H9 (cell line): Measurements from ENCODE around the gene BTN1A1. TPM values are rescaled to one million over a fixed set of nuclear protein-coding genes. Genes with fewer than 3 reads are reported as not detected.
A peak's percentile ranks its signal among the peaks of the same experiment; 100 is the strongest.

ENCODE experiments used
- DNase-seq: peaks from one replicate; pipeline ENCODE4 v3.0.0-alpha.2; 2017
- H2AFZ ChIP-seq: one replicate; pipeline ENCODE4 v1.6.1; 2013; ENCODE audit warnings: mild to moderate bottlenecking, low read length, control low read depth, moderate library complexity
- H2AK5ac ChIP-seq: 2 replicates; pipeline ENCODE4 v1.6.1; 2013; ENCODE audit warnings: low read length, control low read depth, mixed read lengths; ENCODE audit not compliant: insufficient read length
- H2BK120ac ChIP-seq: one replicate; pipeline ENCODE4 v1.6.1; 2013; ENCODE audit warnings: low read depth, mild to moderate bottlenecking, low read length, control low read depth, inconsistent platforms; ENCODE audit not compliant: poor library complexity, severe bottlenecking
- H2BK12ac ChIP-seq: 2 replicates; pipeline ENCODE4 v1.6.1; 2013; ENCODE audit warnings: low read length, control low read depth, mixed read lengths, low read depth; ENCODE audit not compliant: insufficient read length
- H2BK15ac ChIP-seq: 2 replicates; pipeline ENCODE4 v1.6.1; 2013; ENCODE audit warnings: low read depth, low read length, control low read depth
- H2BK20ac ChIP-seq: one replicate; pipeline ENCODE4 v1.6.1; 2013; ENCODE audit warnings: low read depth, mild to moderate bottlenecking, low read length, control low read depth, inconsistent platforms; ENCODE audit not compliant: poor library complexity, severe bottlenecking
- H2BK5ac ChIP-seq: 2 replicates; pipeline ENCODE4 v1.6.1; 2013; ENCODE audit warnings: low read length, control low read depth, mixed read lengths; ENCODE audit not compliant: insufficient read length
- H3K14ac ChIP-seq: 2 replicates; pipeline ENCODE4 v1.6.1; 2013; ENCODE audit warnings: low read length, control low read depth; ENCODE audit not compliant: insufficient read depth
- H3K18ac ChIP-seq: 2 replicates; pipeline ENCODE4 v1.6.1; 2013; ENCODE audit warnings: low read depth, mild to moderate bottlenecking, mixed read lengths, low read length, control low read depth; ENCODE audit not compliant: insufficient read length
- H3K23ac ChIP-seq: 2 replicates; pipeline ENCODE4 v1.6.1; 2013; ENCODE audit warnings: low read length, control low read depth, mixed read lengths, low read depth; ENCODE audit not compliant: insufficient read length
- H3K23me2 ChIP-seq: 2 replicates; pipeline ENCODE4 v1.6.1; 2013; ENCODE audit warnings: low read depth, mild to moderate bottlenecking, mixed read lengths, low read length, control low read depth; ENCODE audit not compliant: insufficient read length, poor library complexity, severe bottlenecking
- H3K27ac ChIP-seq: 2 replicates; pipeline ENCODE4 v1.5.1; 2013; ENCODE audit warnings: low read length, control low read depth, mixed read lengths, low read depth; ENCODE audit not compliant: insufficient read length
- H3K27me3 ChIP-seq: 2 replicates; pipeline ENCODE4 v1.6.1; 2013; ENCODE audit warnings: low read length, control low read depth, inconsistent platforms; ENCODE audit not compliant: insufficient read depth
- H3K4ac ChIP-seq: 2 replicates; pipeline ENCODE4 v1.6.1; 2013; ENCODE audit warnings: low read depth, mild to moderate bottlenecking, control low read depth, inconsistent platforms, low read length, moderate library complexity
- H3K4me1 ChIP-seq: 2 replicates; pipeline ENCODE4 v1.6.1; 2013; ENCODE audit warnings: low read length, control low read depth, inconsistent platforms; ENCODE audit not compliant: insufficient read depth
- H3K4me2 ChIP-seq: 2 replicates; pipeline ENCODE4 v1.6.1; 2013; ENCODE audit warnings: low read length, control low read depth, mixed read lengths; ENCODE audit not compliant: insufficient read length, insufficient read depth
- H3K56ac ChIP-seq: 2 replicates; pipeline ENCODE4 v1.6.1; 2013; ENCODE audit warnings: low read depth, mild to moderate bottlenecking, mixed read lengths, low read length, control low read depth; ENCODE audit not compliant: insufficient read length
- H3K79me1 ChIP-seq: 2 replicates; pipeline ENCODE4 v1.6.1; 2013; ENCODE audit warnings: low read depth, mild to moderate bottlenecking, moderate library complexity, low read length, control low read depth, inconsistent platforms; ENCODE audit not compliant: insufficient read depth, poor library complexity, severe bottlenecking
- H3K79me2 ChIP-seq: 2 replicates; pipeline ENCODE4 v1.6.1; 2013; ENCODE audit warnings: low read length, control low read depth, inconsistent platforms; ENCODE audit not compliant: insufficient read depth
- H3K9ac ChIP-seq: 2 replicates; pipeline ENCODE4 v1.6.1; 2013; ENCODE audit warnings: low read length, control low read depth, mixed read lengths; ENCODE audit not compliant: insufficient read length; ENCODE audit errors: extremely low read depth
- H3K9me3 ChIP-seq: one replicate; pipeline ENCODE4 v1.6.1; 2013; ENCODE audit warnings: low read depth, low read length, inconsistent platforms; ENCODE audit not compliant: control insufficient read depth
- H3T11ph ChIP-seq: one replicate; pipeline ENCODE4 v1.6.1; 2013; ENCODE audit warnings: mild to moderate bottlenecking, low read length, control low read depth, inconsistent platforms
- H4K20me1 ChIP-seq: one replicate; pipeline ENCODE4 v1.6.1; 2013; ENCODE audit not compliant: control insufficient read depth, insufficient read length, insufficient read depth
- H4K5ac ChIP-seq: 2 replicates; pipeline ENCODE4 v1.6.1; 2013; ENCODE audit warnings: low read depth, mild to moderate bottlenecking, mixed read lengths, low read length, control low read depth; ENCODE audit not compliant: insufficient read length
- H4K8ac ChIP-seq: replicated peaks from 2 replicates; pipeline ENCODE4 v1.6.1; 2013; ENCODE audit warnings: low read length, control low read depth, mixed read lengths, low read depth; ENCODE audit not compliant: insufficient read length
- H4K91ac ChIP-seq: 2 replicates; pipeline ENCODE4 v1.6.1; 2013; ENCODE audit warnings: low read depth, mild to moderate bottlenecking, moderate library complexity, mixed read lengths, low read length, control low read depth; ENCODE audit not compliant: insufficient read length
- H3K27ac Mint-ChIP-seq, 3 experiments: 2 replicates in 2 of 3; 3 replicates in 1 of 3; pipeline ENCODE4 v1.8.0; 2020 to 2021; ENCODE audit warnings: mixed read lengths in 3 of 3, mild to moderate bottlenecking in 1 of 3, moderate library complexity in 1 of 3
- H3K27me3 Mint-ChIP-seq: 2 replicates; pipeline ENCODE4 v1.8.0; 2021; ENCODE audit warnings: low read depth, mild to moderate bottlenecking, moderate library complexity, mixed read lengths
- H3K36me3 Mint-ChIP-seq, 3 experiments: 2 replicates in 2 of 3; 3 replicates in 1 of 3; pipeline ENCODE4 v1.8.0; 2020 to 2021; ENCODE audit warnings: low read depth in 3 of 3, mixed read lengths in 3 of 3; ENCODE audit not compliant: insufficient read depth in 1 of 3
- H3K4me1 Mint-ChIP-seq, 2 experiments: 2 replicates each; pipeline ENCODE4 v1.8.0; 2020; ENCODE audit warnings: mixed read lengths in 2 of 2
- H3K4me3 Mint-ChIP-seq, 2 experiments: 2 replicates in 1 of 2; 3 replicates in 1 of 2; pipeline ENCODE4 v1.8.0; 2020 to 2021; ENCODE audit warnings: mild to moderate bottlenecking in 2 of 2, mixed read lengths in 2 of 2, moderate library complexity in 1 of 2
- H3K9me3 Mint-ChIP-seq, 2 experiments: 2 replicates in 1 of 2; 3 replicates in 1 of 2; pipeline ENCODE4 v1.8.0; 2020; ENCODE audit warnings: mild to moderate bottlenecking in 2 of 2, mixed read lengths in 2 of 2, moderate library complexity in 1 of 2
- WGBS: extraction: QIAGEN DNeasy Blood & Tissue Kit; methylation state at CpG from one replicate; pipeline ENCODE4 v1.1.7; 2013; ENCODE audit warnings: missing lambda C conversion rate, low lambda C conversion rate, mixed read lengths; ENCODE audit not compliant: insufficient read length; ENCODE audit errors: extremely low coverage; 5-methylcytosine and 5-hydroxymethylcytosine counted together
- total RNA-seq: library from RNA; stranded (reverse); gene quantifications from 2 replicates; pipeline ENCODE4 v1.2.1, GENCODE V29; 2021
- TF ChIP-seq, protein P1 (sequence below): fragments of 200-600 bp; sonication (generic); conservative IDR thresholded peaks from 3 replicates; pipeline ENCODE4 v1.8.0; 2021; ENCODE audit warnings: antibody characterized with exemption, mild to moderate bottlenecking

Gene BTN1A1
- total RNA-seq, 1 experiment from 2014 or later: 0.15 TPM

DNA sequence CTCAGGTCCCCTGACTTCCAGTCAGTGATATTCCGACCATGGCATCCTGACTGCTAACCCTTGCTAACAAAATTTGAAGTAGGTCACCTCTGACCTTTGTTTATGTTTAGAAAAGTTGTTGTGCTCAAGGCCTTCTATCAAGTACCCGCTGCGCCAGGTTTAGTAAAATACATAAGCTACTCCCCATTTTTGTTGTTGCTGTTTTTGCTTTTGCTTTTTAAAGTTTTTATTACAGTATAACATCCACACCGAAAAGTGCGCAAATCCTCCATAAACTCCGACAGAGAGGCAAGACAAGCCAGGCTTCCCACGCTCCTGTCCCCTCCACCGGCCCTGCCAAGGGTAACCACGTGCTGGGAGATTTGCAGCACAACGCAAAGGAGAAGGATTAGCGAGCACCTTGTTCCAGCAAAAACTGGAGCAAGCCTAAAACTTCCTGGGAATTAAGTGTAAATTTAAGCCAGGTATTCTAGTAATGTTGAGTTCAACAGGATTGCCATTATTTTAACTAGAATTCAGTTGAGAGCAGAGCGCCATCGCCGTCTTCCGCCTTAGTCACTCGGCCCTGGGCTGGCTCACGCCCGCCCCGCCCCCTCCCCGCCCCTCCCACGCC lies 20.2 kb downstream of the BTN1A1 start:
- Histone ChIP-seq H3K9ac (peak overlapping the region; percentile 87), H4K5ac (peak overlapping the region; percentile 59), H3K27ac (peak overlapping the region; percentile 85), H3K27me3 (no peaks in the 10 kb centered on the region), H3K4me1 (no peaks in the 10 kb centered on the region), H4K91ac (no peak overlapping the region), H3K18ac (peak overlapping the region; percentile 79), H3K14ac (peak overlapping the region; percentile 83; the same call in 1 of the 2 replicates), H2AK5ac (no peak overlapping the region), H2BK20ac (no peak overlapping the region), H3K23me2 (peaks cover 5% of the 10 kb centered on the region), H2BK120ac (no peak overlapping the region), H4K20me1 (no peaks in the 10 kb centered on the region), H2BK12ac (peak overlapping the region; percentile 36), H2AFZ (no peak overlapping the region), H3K4me2 (peak overlapping the region; percentile 91), H4K8ac (no peak overlapping the region), H3K23ac (no peak overlapping the region), H3K56ac (no peak overlapping the region), H3K9me3 (no peaks in the 10 kb centered on the region), H2BK15ac (no peak overlapping the region), H3K79me2 (no peaks in the 10 kb centered on the region), H2BK5ac (peak overlapping the region; percentile 82), H3K79me1 (no peaks in the 10 kb centered on the region), H3K4ac (no peak overlapping the region), H3T11ph (no peak overlapping the region)
- no peak for DNase-seq
- H3K9me3 Mint-ChIP-seq: no peaks in the 10 kb centered on the region; a peak in 1 of 5 replicates
- H3K4me3 Mint-ChIP-seq: peak overlapping the region; percentile 82 to 85
- TF ChIP-seq, protein P1, sequence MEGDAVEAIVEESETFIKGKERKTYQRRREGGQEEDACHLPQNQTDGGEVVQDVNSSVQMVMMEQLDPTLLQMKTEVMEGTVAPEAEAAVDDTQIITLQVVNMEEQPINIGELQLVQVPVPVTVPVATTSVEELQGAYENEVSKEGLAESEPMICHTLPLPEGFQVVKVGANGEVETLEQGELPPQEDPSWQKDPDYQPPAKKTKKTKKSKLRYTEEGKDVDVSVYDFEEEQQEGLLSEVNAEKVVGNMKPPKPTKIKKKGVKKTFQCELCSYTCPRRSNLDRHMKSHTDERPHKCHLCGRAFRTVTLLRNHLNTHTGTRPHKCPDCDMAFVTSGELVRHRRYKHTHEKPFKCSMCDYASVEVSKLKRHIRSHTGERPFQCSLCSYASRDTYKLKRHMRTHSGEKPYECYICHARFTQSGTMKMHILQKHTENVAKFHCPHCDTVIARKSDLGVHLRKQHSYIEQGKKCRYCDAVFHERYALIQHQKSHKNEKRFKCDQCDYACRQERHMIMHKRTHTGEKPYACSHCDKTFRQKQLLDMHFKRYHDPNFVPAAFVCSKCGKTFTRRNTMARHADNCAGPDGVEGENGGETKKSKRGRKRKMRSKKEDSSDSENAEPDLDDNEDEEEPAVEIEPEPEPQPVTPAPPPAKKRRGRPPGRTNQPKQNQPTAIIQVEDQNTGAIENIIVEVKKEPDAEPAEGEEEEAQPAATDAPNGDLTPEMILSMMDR: no peak
- H3K27me3 Mint-ChIP-seq: peaks cover 2% of the 10 kb centered on the region
- WGBS: no CpG with 5 or more reads among the region's 21 CpGs
- H3K27ac Mint-ChIP-seq: peak overlapping the region; percentile 91 to 95 (median 95)
- peaks cover 24 to 25% of the 10 kb centered on the region in 2 experiments for H3K4me1 Mint-ChIP-seq
- no peaks in the 10 kb centered on the region; a peak in 1 of 7 replicates for H3K36me3 Mint-ChIP-seq
